BE2C (cell line): ENCODE results near the gene ATP6V0D1.

Source experiments
- DNase-seq: peaks from one replicate; pipeline ENCODE4 v3.0.0-alpha.2; 2020
- H3K27me3 ChIP-seq: fragments of 250-450 bp; sonication (Bioruptor Pico); 2 replicates; pipeline ENCODE4 v1.5.1; 2020; ENCODE audit warnings: mild to moderate bottlenecking
- H3K36me3 ChIP-seq: fragments of 250-450 bp; sonication (Bioruptor Pico); 2 replicates; pipeline ENCODE4 v1.5.1; 2020; ENCODE audit warnings: mild to moderate bottlenecking
- H3K4me1 ChIP-seq: fragments of 250-450 bp; sonication (Bioruptor Pico); 2 replicates; pipeline ENCODE4 v1.5.1; 2020
- H3K4me3 ChIP-seq: 2 replicates; pipeline ENCODE4 v1.5.1; 2011; ENCODE audit warnings: low read depth, low read length
- H3K9me3 ChIP-seq: fragments of 250-450 bp; sonication (Bioruptor Pico); 2 replicates; pipeline ENCODE4 v1.5.1; 2020
- TF ChIP-seq, protein P1 (sequence below): IDR thresholded peaks from 2 replicates; pipeline ENCODE4 v1.5.1; 2012; ENCODE audit warnings: mild to moderate bottlenecking, low read depth, low read length

The ATP6V0D1 gene

DNA sequence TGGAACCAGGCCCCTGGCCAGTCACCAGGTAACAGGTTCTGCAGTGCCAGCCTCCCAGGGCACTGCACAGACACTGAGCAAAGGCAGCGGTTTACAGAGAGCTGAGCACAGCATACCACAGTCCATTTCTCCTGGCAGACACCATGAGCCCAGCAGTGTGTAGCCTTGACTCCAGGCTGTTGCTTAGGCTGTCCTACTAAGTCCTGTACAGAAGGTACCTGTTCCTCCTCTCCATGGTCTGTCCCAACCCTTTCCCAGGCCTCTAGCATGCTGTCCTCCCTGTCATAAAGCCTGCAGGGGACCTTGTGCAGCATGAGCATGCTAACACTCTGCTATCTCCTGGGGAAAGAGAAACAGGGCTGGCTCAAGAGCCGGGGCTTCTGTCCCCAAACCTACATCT is 20.0 kb downstream of the ATP6V0D1 start:
- no peak overlapping the region for H3K4me3 ChIP-seq
- TF ChIP-seq, protein P1, sequence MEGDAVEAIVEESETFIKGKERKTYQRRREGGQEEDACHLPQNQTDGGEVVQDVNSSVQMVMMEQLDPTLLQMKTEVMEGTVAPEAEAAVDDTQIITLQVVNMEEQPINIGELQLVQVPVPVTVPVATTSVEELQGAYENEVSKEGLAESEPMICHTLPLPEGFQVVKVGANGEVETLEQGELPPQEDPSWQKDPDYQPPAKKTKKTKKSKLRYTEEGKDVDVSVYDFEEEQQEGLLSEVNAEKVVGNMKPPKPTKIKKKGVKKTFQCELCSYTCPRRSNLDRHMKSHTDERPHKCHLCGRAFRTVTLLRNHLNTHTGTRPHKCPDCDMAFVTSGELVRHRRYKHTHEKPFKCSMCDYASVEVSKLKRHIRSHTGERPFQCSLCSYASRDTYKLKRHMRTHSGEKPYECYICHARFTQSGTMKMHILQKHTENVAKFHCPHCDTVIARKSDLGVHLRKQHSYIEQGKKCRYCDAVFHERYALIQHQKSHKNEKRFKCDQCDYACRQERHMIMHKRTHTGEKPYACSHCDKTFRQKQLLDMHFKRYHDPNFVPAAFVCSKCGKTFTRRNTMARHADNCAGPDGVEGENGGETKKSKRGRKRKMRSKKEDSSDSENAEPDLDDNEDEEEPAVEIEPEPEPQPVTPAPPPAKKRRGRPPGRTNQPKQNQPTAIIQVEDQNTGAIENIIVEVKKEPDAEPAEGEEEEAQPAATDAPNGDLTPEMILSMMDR: no peak
- H3K27me3 ChIP-seq: no peaks in the 10 kb centered on the region
- H3K36me3 ChIP-seq: no peaks in the 10 kb centered on the region
- DNase-seq: no peak
- H3K9me3 ChIP-seq: no peaks in the 10 kb centered on the region
- peaks cover 3% of the 10 kb centered on the region for H3K4me1 ChIP-seq

- Histone ChIP-seq H3K4me1 (no peaks in the 10 kb centered on the region), H3K36me3 (no peaks in the 10 kb centered on the region), H3K4me3 (no peak overlapping the region), H3K27me3 (no peaks in the 10 kb centered on the region), H3K9me3 (no peaks in the 10 kb centered on the region)
- DNase-seq: no peak
- TF ChIP-seq, protein P1: no peak
These were observed 20.8 kb downstream of the ATP6V0D1 start for GRCh38 chr16:67460168-67460567.

DNA sequence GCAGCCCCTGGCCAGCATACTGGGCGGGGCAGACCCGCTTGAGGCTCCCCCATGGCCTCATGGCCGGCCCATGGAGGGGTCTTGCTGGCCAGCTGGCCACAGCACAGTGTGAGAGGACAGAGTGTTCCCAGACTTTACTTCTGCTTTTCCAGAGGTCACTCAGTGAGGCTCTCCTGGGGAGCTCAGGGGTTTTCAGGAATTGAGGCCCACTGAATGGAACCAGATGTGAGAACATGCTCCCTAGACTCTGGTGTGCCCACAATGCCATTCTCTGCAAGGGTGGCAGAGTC is 21.2 kb downstream of the ATP6V0D1 start:
- TF ChIP-seq, protein P1: no peak
- H3K4me1 ChIP-seq: no peaks in the 10 kb centered on the region
- no peaks in the 10 kb centered on the region for H3K9me3 ChIP-seq
- H3K27me3 ChIP-seq: no peaks in the 10 kb centered on the region
- DNase-seq: no peak
- no peaks in the 10 kb centered on the region for H3K36me3 ChIP-seq
- no peak overlapping the region for H3K4me3 ChIP-seq

DNA sequence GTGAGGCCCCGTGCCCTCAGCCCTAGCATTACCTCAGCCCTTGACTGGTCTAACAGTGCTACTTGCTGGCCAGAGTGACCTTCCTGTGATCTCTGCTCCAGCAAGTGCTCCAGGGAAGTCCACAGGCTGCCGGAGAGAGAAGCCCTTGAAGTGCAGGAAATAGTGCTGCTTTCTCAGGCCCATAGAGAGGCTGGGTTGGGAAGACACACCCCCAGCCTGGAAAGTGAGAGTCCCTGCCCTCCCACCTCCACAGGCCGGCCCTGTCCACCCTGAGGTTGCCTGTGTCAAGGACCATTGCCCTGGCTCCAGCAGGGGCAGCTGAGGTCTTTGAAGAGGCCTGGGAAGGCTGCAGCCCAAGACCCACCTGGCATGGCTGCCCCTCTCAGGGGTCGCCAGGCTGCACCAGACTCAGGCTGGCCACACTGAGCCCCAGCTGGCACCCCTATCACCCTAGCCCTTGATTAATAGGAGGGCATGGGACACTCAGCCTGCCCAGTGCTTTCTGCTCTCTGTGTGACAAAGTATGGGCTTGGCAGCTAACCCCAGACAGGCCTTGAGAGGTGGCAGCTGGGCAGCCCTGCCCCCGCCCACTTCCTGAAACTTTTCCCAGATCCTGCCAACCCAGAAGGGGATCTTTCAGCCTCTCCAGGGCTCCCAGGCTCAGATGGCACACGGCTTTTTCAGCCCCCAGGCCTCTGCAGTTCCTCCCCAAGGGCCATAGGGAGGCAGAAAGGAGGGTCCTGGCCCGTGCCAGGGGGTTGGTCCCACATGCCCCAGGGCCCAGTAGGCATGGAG is 21.7 kb downstream of the ATP6V0D1 start:
- H3K4me1 ChIP-seq: no peaks in the 10 kb centered on the region
- no peaks in the 10 kb centered on the region for H3K9me3 ChIP-seq
- no peaks in the 10 kb centered on the region for H3K27me3 ChIP-seq
- DNase-seq: no peak
- no peak overlapping the region for H3K4me3 ChIP-seq
- no peaks in the 10 kb centered on the region for H3K36me3 ChIP-seq
- TF ChIP-seq, protein P1: no peak

- no peak for DNase-seq
- H3K36me3 ChIP-seq: 0 out of 2 replicates have a peak, but pooled peaks cover 3% of the 10 kb centered on the region
- TF ChIP-seq, protein P1: no peak
These were observed 22.8 kb downstream of the ATP6V0D1 start for GRCh38 chr16:67458121-67458641.

DNA sequence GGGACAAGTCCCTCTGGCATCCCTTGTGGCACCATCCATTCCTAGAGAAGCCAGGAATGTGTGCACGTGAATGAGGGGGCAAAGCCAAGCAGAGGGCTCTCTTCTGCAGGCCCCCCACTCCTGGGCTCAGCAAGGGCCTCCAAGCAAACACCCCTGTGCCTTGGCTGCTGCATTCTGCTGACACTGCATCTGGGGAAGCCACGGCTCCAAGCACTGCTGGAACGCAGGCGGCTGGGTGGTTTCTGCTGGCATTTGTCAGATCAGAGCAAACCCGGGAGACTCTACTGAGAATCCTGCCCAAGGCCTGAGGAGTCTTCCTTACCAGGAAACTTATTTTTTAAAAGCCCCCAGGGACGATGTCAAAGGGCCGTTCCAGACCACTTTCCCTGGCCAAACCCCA is 23.3 kb downstream of the ATP6V0D1 start:
- no peaks in the 10 kb centered on the region for H3K4me1 ChIP-seq
- H3K27me3 ChIP-seq: no peaks in the 10 kb centered on the region
- H3K36me3 ChIP-seq: 0 out of 2 replicates have a peak, but pooled peaks cover 7% of the 10 kb centered on the region
- no peak for DNase-seq
- TF ChIP-seq, protein P1: no peak
- H3K4me3 ChIP-seq: no peak overlapping the region
- no peaks in the 10 kb centered on the region for H3K9me3 ChIP-seq

More at GRCh38 chr16:67458121-67458641, 22.8 kb downstream of the ATP6V0D1 start:
- Histone ChIP-seq H3K27me3 (no peaks in the 10 kb centered on the region), H3K4me1 (no peaks in the 10 kb centered on the region), H3K4me3 (no peak overlapping the region), H3K9me3 (no peaks in the 10 kb centered on the region)
